Brain microvascular endothelial cell (primary cell): ENCODE data around the gene TRAM1L1.

Experiments used
- DNase-seq: peaks from one replicate; pipeline ENCODE4 v3.0.0-alpha.2; 2020
- H3K27ac ChIP-seq: fragments of 250-450 bp; sonication (Bioruptor Pico); 2 replicates; pipeline ENCODE4 v1.5.1; 2020; ENCODE audit warnings: mild to moderate bottlenecking, moderate library complexity
- H3K27me3 ChIP-seq: fragments of 250-450 bp; sonication (Bioruptor Pico); replicated peaks from 2 replicates; pipeline ENCODE4 v1.5.1; 2020; ENCODE audit warnings: mild to moderate bottlenecking
- H3K36me3 ChIP-seq: fragments of 250-450 bp; sonication (Bioruptor Pico); replicated peaks from 2 replicates; pipeline ENCODE4 v1.5.1; 2020; ENCODE audit warnings: mild to moderate bottlenecking
- H3K4me3 ChIP-seq: 2 replicates; pipeline ENCODE4 v1.5.1; 2011; ENCODE audit warnings: low read depth, mild to moderate bottlenecking, control low read depth, low read length, moderate library complexity
- CTCF ChIP-seq: IDR thresholded peaks from 2 replicates; pipeline ENCODE4 v1.5.1; 2011; ENCODE audit warnings: low read depth, mild to moderate bottlenecking, moderate library complexity, low read length, control low read depth, inconsistent platforms; ENCODE audit errors: missing control alignments
- in situ Hi-C: cut with HindIII; loops from 2 replicates; pipeline ENCODE4 v1.10.0; 2017; ENCODE audit warnings: low sequenced_read_pairs, low pct_ligation_motif_present

Gene TRAM1L1

GRCh38 chr4:117077760-117078159 lies 7.6 kb downstream of the TRAM1L1 start:
- TF ChIP-seq CTCF = no peak
- H3K27me3 ChIP-seq = no peaks in the 10 kb centered on the region
- in situ Hi-C loops = no loop called here

GRCh38 chr4:117068120-117068519 lies 17.3 kb downstream of the TRAM1L1 start:
- no peaks in the 10 kb centered on the region for H3K36me3 ChIP-seq
- H3K27ac ChIP-seq = no peak overlapping the region
- no peak for TF ChIP-seq CTCF
- no peak for DNase-seq
- no peaks in the 10 kb centered on the region for H3K27me3 ChIP-seq
- no peak overlapping the region for H3K4me3 ChIP-seq
- in situ Hi-C loops = no loop called here

More at GRCh38 chr4:117077760-117078159, 7.6 kb downstream of the TRAM1L1 start:
- no peak for DNase-seq
- H3K4me3 ChIP-seq = no peak overlapping the region
- no peak overlapping the region for H3K27ac ChIP-seq
- no peaks in the 10 kb centered on the region for H3K36me3 ChIP-seq

GRCh38 chr4:117063961-117064696 lies 21.2 kb downstream of the TRAM1L1 start:
- Histone ChIP-seq H3K27me3 (no peaks in the 10 kb centered on the region), H3K4me3 (no peak overlapping the region), H3K36me3 (no peaks in the 10 kb centered on the region), H3K27ac (no peak overlapping the region)
- no peak for TF ChIP-seq CTCF
- in situ Hi-C loops = no loop called here
- DNase-seq = peak; percentile 60

DNA sequence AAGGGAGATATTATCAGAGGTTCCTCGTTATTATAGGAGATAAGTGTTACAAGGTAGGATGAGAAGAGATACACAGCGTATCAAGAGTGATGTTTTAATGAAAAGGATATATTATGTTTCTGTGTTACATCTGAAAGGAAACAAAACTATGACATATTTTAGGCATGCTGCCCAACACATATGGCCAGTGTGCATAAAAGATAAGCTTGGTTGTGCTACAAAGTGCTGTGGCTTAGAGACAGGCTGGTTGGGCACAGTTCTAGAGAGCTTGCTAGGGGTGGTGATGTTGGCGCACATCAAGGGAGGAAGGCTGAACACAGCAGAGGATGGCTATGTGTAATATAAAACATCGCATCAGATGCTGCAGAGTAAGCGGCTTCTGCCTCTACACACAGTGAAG lies 42.4 kb downstream of the TRAM1L1 start:
- H3K36me3 ChIP-seq = no peaks in the 10 kb centered on the region
- DNase-seq = no peak
- H3K27ac ChIP-seq = no peak overlapping the region
- H3K4me3 ChIP-seq = no peak overlapping the region
- in situ Hi-C loops = no loop called here
- no peaks in the 10 kb centered on the region for H3K27me3 ChIP-seq
- no peak for TF ChIP-seq CTCF
